Measurements from ENCODE around the gene UNC45A. TPM values are rescaled to one million over a fixed set of nuclear protein-coding genes. Genes with fewer than 3 reads are reported as not detected.

UNC45A gene, protein sequence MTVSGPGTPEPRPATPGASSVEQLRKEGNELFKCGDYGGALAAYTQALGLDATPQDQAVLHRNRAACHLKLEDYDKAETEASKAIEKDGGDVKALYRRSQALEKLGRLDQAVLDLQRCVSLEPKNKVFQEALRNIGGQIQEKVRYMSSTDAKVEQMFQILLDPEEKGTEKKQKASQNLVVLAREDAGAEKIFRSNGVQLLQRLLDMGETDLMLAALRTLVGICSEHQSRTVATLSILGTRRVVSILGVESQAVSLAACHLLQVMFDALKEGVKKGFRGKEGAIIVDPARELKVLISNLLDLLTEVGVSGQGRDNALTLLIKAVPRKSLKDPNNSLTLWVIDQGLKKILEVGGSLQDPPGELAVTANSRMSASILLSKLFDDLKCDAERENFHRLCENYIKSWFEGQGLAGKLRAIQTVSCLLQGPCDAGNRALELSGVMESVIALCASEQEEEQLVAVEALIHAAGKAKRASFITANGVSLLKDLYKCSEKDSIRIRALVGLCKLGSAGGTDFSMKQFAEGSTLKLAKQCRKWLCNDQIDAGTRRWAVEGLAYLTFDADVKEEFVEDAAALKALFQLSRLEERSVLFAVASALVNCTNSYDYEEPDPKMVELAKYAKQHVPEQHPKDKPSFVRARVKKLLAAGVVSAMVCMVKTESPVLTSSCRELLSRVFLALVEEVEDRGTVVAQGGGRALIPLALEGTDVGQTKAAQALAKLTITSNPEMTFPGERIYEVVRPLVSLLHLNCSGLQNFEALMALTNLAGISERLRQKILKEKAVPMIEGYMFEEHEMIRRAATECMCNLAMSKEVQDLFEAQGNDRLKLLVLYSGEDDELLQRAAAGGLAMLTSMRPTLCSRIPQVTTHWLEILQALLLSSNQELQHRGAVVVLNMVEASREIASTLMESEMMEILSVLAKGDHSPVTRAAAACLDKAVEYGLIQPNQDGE
- 10 to 100 TPM; 25.8 to 65.6 (median 35.1) TPM for total RNA-seq

GRCh38 chr15:90934949-90935751 lies at the start of gene UNC45A:
Gene UNC45A, plus strand, starts transcription at chr15:90935285. Its CDS starts 40 bp downstream, at chr15:90935325.
- H3K27ac ChIP-seq: peak within 1 kb of the TSS; percentile 67
- ATAC-seq (replicated peaks in 6 of 8): peak; percentile 64 to 86 (median 82)

DNA sequence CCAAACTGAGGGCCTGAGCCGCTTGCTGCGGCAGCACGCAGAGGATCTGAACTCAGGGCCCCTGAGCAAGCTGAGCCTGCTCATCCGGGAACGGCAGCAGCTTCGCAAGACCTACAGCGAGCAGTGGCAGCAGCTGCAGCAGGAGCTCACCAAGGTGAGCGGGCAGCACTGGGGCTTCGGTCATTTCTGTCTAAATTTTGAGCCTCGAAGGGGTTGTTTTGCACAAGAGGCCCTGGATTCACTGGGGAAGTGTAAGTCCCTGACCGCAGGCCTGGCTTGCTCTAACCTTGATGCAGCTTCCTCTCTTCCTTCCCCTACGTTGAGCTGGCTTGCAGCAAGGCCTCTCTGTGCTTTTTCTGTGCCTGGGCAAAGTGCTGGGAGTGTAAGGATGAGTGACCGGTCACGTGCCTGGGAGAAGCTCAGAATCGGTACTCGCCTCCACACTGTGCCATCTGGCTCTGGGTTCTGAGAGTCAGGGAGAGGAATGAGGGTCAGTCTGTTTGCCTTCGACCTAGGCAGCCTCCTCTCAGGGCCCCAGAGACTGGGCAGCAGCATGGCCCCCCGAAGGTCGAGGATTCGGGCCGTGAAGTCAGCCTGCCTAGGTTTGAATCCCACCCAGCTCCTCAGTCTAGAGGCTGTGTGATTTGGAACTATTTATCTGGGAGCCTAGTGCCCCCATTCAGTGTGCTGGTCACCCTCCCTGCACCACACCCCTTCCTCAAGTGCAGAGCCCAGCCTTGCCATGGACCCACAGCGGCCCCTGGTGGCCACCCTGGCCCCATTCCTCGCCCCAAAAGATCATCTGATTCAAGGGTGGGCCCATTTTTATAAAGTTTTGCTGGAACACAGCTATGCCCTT lies 49.4 kb upstream of the UNC45A start:
- H3K4me3 ChIP-seq: no peak overlapping the region
- peaks cover 5 to 23% of the 10 kb centered on the region in 2 donors for H3K4me1 ChIP-seq (replicated peaks in 1 of 2)
- WGBS, 10 experiments: 7 to 82% (median 68%) methylated on average over 2 to 12 of the region's 23 CpGs; no CpG with 5 or more reads in 6 of the 10 experiments
- in situ Hi-C loops (cut with MboI; ENCODE audit: low pct_unique_long_range_greater_than_20kb in 2 of 9, low sequenced_read_pairs in 9 of 9, unreplicated experiment in 9 of 9): loop anchor here in 8 of 9 experiments (10.0 to 25.0 kb wide), 5 partner anchors 223 to 573 kb away; no protein-coding TSS in a partner anchor
- peak; percentile 57 to 79 (median 70) for ATAC-seq (replicated peaks in 6 of 8)
- no peak overlapping the region for H3K27ac ChIP-seq

More at GRCh38 chr15:90934949-90935751, at the start of gene UNC45A:
- in situ Hi-C loops (cut with MboI; ENCODE audit: low pct_unique_long_range_greater_than_20kb in 2 of 9, low sequenced_read_pairs in 9 of 9, unreplicated experiment in 9 of 9): no loop called here
- 0% methylated on average over 1 to 6 of the region's 65 CpGs; no CpG with 5 or more reads in 7 of the 10 experiments for WGBS, 10 experiments
- peaks cover 8 to 18% of the 10 kb centered on the region in 2 donors for H3K4me1 ChIP-seq (replicated peaks in 1 of 2)
- peak within 1 kb of the TSS; percentile 49 to 83 (median 74) for H3K4me3 ChIP-seq

- Histone ChIP-seq H3K4me3 (no peak overlapping the region), H3K4me1 (replicated peaks in 1 of 2) (peaks cover 9 to 29% of the 10 kb centered on the region in 2 donors), H3K27ac (no peak overlapping the region)
- 0 to 92% (median 14%) methylated on average over 1 to 2 of the region's 5 CpGs; no CpG with 5 or more reads in 4 of the 10 experiments for WGBS, 10 experiments
- in situ Hi-C loops (cut with MboI; ENCODE audit: low pct_unique_long_range_greater_than_20kb in 2 of 9, low sequenced_read_pairs in 9 of 9, unreplicated experiment in 9 of 9): loop anchor here in 8 of 9 experiments (10.0 to 25.0 kb wide), 5 partner anchors 224 to 574 kb away; no protein-coding TSS in a partner anchor
- ATAC-seq (replicated peaks in 6 of 8): no peak
These were observed 48.8 kb upstream of the UNC45A start for GRCh38 chr15:90886291-90886614.

- H3K4me3 ChIP-seq: no peak overlapping the region
- no peak overlapping the region for H3K27ac ChIP-seq
- H3K4me1 ChIP-seq (replicated peaks in 1 of 2): peaks cover 9 to 30% of the 10 kb centered on the region in 2 donors
- in situ Hi-C loops (cut with MboI; ENCODE audit: low pct_unique_long_range_greater_than_20kb in 2 of 9, low sequenced_read_pairs in 9 of 9, unreplicated experiment in 9 of 9): loop anchor here in 8 of 9 experiments (10.0 to 25.0 kb wide), 5 partner anchors 225 to 575 kb away; no protein-coding TSS in a partner anchor
- 50 to 94% (median 93%) methylated on average over 2 to 5 of the region's 13 CpGs; no CpG with 5 or more reads in 7 of the 10 experiments for WGBS, 10 experiments
- no peak for ATAC-seq (replicated peaks in 6 of 8)
These were observed 48.0 kb upstream of the UNC45A start for GRCh38 chr15:90887037-90887481.

- in situ Hi-C loops (cut with MboI; ENCODE audit: low pct_unique_long_range_greater_than_20kb in 2 of 9, low sequenced_read_pairs in 9 of 9, unreplicated experiment in 9 of 9): loop anchor here in 8 of 9 experiments (10.0 to 25.0 kb wide), 5 partner anchors 227 to 577 kb away; no protein-coding TSS in a partner anchor
- H3K4me1 ChIP-seq (replicated peaks in 1 of 2): peaks cover 9 to 21% of the 10 kb centered on the region in 2 donors
- 40 to 100% (median 79%) methylated on average over 1 to 9 of the region's 18 CpGs; no CpG with 5 or more reads in 6 of the 10 experiments for WGBS, 10 experiments
- H3K4me3 ChIP-seq: no peak overlapping the region
- ATAC-seq (replicated peaks in 6 of 8): peak in 5 of 8 experiments; percentile 9 to 34 (median 15)
- no peak overlapping the region for H3K27ac ChIP-seq
These were observed 45.8 kb upstream of the UNC45A start for GRCh38 chr15:90889313-90889730.

DNA sequence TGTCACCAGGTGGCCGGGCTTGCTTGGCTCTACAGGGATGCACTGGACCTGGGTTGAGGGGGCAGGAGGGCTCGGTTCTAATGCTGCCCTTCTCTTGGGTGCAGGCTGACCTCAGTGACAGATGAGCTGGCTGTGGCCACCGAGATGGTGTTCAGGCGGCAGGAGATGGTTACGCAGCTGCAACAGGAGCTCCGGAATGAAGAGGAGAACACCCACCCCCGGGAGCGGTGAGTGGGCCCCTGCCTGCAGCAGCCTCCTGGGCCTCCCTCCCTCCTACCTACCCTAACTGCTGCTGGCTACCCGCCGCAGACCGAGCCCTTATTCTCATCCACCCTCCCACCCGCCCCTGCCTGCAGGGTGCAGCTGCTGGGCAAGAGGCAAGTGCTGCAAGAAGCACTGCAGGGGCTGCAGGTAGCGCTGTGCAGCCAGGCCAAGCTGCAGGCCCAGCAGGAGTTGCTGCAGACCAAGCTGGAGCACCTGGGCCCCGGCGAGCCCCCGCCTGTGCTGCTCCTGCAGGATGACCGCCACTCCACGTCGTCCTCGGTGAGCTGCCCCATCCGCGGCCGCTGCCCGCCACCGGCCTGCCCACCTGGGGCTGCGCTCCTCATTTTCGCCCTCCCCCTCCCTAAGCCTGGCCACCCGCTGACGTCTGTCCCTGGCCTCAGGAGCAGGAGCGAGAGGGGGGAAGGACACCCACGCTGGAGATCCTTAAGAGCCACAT lies 45.2 kb upstream of the UNC45A start:
- WGBS, 10 experiments: 33 to 83% (median 59%) methylated on average over 2 to 4 of the region's 31 CpGs; no CpG with 5 or more reads in 6 of the 10 experiments
- Histone ChIP-seq H3K4me1 (replicated peaks in 1 of 2) (peaks cover 9 to 18% of the 10 kb centered on the region in 2 donors), H3K27ac (no peak overlapping the region), H3K4me3 (no peak overlapping the region)
- ATAC-seq (replicated peaks in 6 of 8): peak in 5 of 8 experiments; percentile 5 to 22 (median 18)
- in situ Hi-C loops (cut with MboI; ENCODE audit: low pct_unique_long_range_greater_than_20kb in 2 of 9, low sequenced_read_pairs in 9 of 9, unreplicated experiment in 9 of 9): loop anchor here in 8 of 9 experiments (10.0 to 25.0 kb wide), 5 partner anchors 228 to 578 kb away; no protein-coding TSS in a partner anchor

GRCh38 chr15:90890839-90891238 lies 44.2 kb upstream of the UNC45A start:
- ATAC-seq (replicated peaks in 6 of 8): peak in 3 of 8 experiments; percentile 17 to 32 (median 29)
- in situ Hi-C loops (cut with MboI; ENCODE audit: low pct_unique_long_range_greater_than_20kb in 2 of 9, low sequenced_read_pairs in 9 of 9, unreplicated experiment in 9 of 9): loop anchor here in 8 of 9 experiments (25.0 kb wide), 4 partner anchors 229 to 579 kb away; no protein-coding TSS in a partner anchor
- peaks cover 15% of the 10 kb centered on the region in 2 donors for H3K4me1 ChIP-seq (replicated peaks in 1 of 2)
- H3K27ac ChIP-seq: peak overlapping the region in 1 of 2 donors; percentile 14
- 40% methylated on average over 1 of the region's 12 CpGs; no CpG with 5 or more reads in 9 of the 10 experiments for WGBS, 10 experiments
- no peak overlapping the region for H3K4me3 ChIP-seq

DNA sequence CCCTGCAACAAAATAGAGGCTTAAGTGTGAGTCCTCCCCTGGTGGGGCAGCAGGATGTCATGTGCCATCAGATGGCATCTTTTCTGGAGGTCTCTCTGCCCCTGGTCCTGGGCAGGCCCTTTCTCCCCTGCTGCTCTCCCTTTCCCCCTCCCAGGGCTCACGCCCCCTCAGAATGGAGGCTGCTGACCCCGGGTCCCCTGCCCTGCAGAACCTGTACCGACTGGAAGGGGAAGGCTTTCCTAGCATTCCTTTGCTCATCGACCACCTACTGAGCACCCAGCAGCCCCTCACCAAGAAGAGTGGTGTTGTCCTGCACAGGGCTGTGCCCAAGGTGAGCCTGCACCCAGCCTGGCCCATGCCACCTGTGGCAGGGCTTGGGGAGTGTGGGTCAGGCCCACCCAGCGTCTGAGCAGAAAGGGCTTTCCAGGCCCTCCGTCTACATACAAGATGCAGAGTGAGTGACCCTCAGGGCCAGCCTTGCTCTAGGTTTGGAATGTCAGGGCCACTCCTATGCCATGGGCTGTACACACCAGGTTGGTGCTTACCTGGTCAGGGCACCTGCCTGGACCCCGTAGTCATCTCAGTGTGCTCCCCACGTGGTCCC lies 43.6 kb upstream of the UNC45A start:
- H3K4me3 ChIP-seq: no peak overlapping the region
- 70 to 92% (median 76%) methylated on average over 2 of the region's 8 CpGs; no CpG with 5 or more reads in 6 of the 10 experiments for WGBS, 10 experiments
- in situ Hi-C loops (cut with MboI; ENCODE audit: low pct_unique_long_range_greater_than_20kb in 2 of 9, low sequenced_read_pairs in 9 of 9, unreplicated experiment in 9 of 9): loop anchor here in 8 of 9 experiments (25.0 kb wide), 4 partner anchors 229 to 579 kb away; no protein-coding TSS in a partner anchor
- H3K4me1 ChIP-seq (replicated peaks in 1 of 2): peaks cover 15% of the 10 kb centered on the region in 2 donors
- H3K27ac ChIP-seq: no peak overlapping the region
- no peak for ATAC-seq (replicated peaks in 6 of 8)

- no peak overlapping the region for H3K27ac ChIP-seq
- no peak overlapping the region for H3K4me3 ChIP-seq
- 92 to 94% methylated on average over 3 of the region's 11 CpGs; no CpG with 5 or more reads in 8 of the 10 experiments for WGBS, 10 experiments
- in situ Hi-C loops (cut with MboI; ENCODE audit: low pct_unique_long_range_greater_than_20kb in 2 of 9, low sequenced_read_pairs in 9 of 9, unreplicated experiment in 9 of 9): loop anchor here in 8 of 9 experiments (25.0 kb wide), 4 partner anchors 230 to 580 kb away; no protein-coding TSS in a partner anchor
- no peak for ATAC-seq (replicated peaks in 6 of 8)
- peaks cover 15% of the 10 kb centered on the region in 2 donors for H3K4me1 ChIP-seq (replicated peaks in 1 of 2)
These were observed 43.1 kb upstream of the UNC45A start for GRCh38 chr15:90892023-90892422.

Measured in motor neuron (in vitro differentiated cells).